ENCODE measurements around the gene MTX2. TPM values are rescaled to one million over a fixed set of nuclear protein-coding genes. Genes with fewer than 3 reads are reported as not detected.

MTX2 gene
- total RNA-seq, 1 donor from 2014 or later = 8.5 TPM

GRCh38 chr2:176325732-176326131 is 56.5 kb downstream of the MTX2 start:
- Histone ChIP-seq H3K27ac (no peak overlapping the region), H3K36me3 (peaks cover 0 to 5% of the 10 kb centered on the region in 2 donors)

GRCh38 chr2:176328149-176328548 is 58.9 kb downstream of the MTX2 start:
- DNase-seq (ENCODE audit: low spot score in 2 of 2) = no peak
- no peak overlapping the region for H3K27ac ChIP-seq
- H3K4me3 ChIP-seq = no peak overlapping the region
- no peaks in the 10 kb centered on the region for H3K27me3 ChIP-seq
- H3K36me3 ChIP-seq = peaks cover 0 to 5% of the 10 kb centered on the region in 2 donors
- no peaks in the 10 kb centered on the region for H3K9me3 ChIP-seq
- no peak for TF ChIP-seq CTCF (IDR thresholded peaks at IDR 0.05)
- peaks cover 0 to 4% of the 10 kb centered on the region in 2 donors for H3K4me1 ChIP-seq
- intact Hi-C loops (cut with DNase I) = no loop called here

More at GRCh38 chr2:176325732-176326131, 56.5 kb downstream of the MTX2 start:
- no peaks in the 10 kb centered on the region for H3K27me3 ChIP-seq
- no peak overlapping the region for H3K4me3 ChIP-seq
- H3K4me1 ChIP-seq = no peaks in the 10 kb centered on the region
- TF ChIP-seq CTCF (IDR thresholded peaks at IDR 0.05) = no peak
- no peak for DNase-seq (ENCODE audit: low spot score in 2 of 2)
- intact Hi-C loops (cut with DNase I) = no loop called here
- no peaks in the 10 kb centered on the region for H3K9me3 ChIP-seq

GRCh38 chr2:176330612-176331011 is 61.4 kb downstream of the MTX2 start:
- H3K9me3 ChIP-seq = no peaks in the 10 kb centered on the region
- TF ChIP-seq CTCF (IDR thresholded peaks at IDR 0.05) = no peak
- H3K27me3 ChIP-seq = no peaks in the 10 kb centered on the region
- no peak overlapping the region for H3K27ac ChIP-seq
- peaks cover 0 to 5% of the 10 kb centered on the region in 2 donors for H3K36me3 ChIP-seq
- no peak for DNase-seq (ENCODE audit: low spot score in 2 of 2)
- intact Hi-C loops (cut with DNase I) = no loop called here
- no peak overlapping the region for H3K4me3 ChIP-seq
- H3K4me1 ChIP-seq = peaks cover 0 to 4% of the 10 kb centered on the region in 2 donors

- intact Hi-C loops (cut with DNase I) = no loop called here
- no peaks in the 10 kb centered on the region for H3K9me3 ChIP-seq
These were observed 62.4 kb downstream of the MTX2 start for GRCh38 chr2:176331646-176332045.

GRCh38 chr2:176334729-176335128 is 65.5 kb downstream of the MTX2 start:
- intact Hi-C loops (cut with DNase I) = no loop called here
- no peak for TF ChIP-seq CTCF (IDR thresholded peaks at IDR 0.05)

More at GRCh38 chr2:176331646-176332045, 62.4 kb downstream of the MTX2 start:
- no peak for DNase-seq (ENCODE audit: low spot score in 2 of 2)
- H3K4me3 ChIP-seq = no peak overlapping the region
- no peak for TF ChIP-seq CTCF (IDR thresholded peaks at IDR 0.05)
- no peaks in the 10 kb centered on the region for H3K27me3 ChIP-seq
- no peak overlapping the region for H3K27ac ChIP-seq
- H3K4me1 ChIP-seq = peaks cover 0 to 4% of the 10 kb centered on the region in 2 donors
- H3K36me3 ChIP-seq = peaks cover 0 to 5% of the 10 kb centered on the region in 2 donors

GRCh38 chr2:176338395-176338794 is 69.2 kb downstream of the MTX2 start:
- Histone ChIP-seq H3K36me3 (peaks cover 0 to 6% of the 10 kb centered on the region in 2 donors), H3K27ac (no peak overlapping the region), H3K4me1 (no peaks in the 10 kb centered on the region), H3K9me3 (no peaks in the 10 kb centered on the region), H3K27me3 (no peaks in the 10 kb centered on the region), H3K4me3 (no peak overlapping the region)
- intact Hi-C loops (cut with DNase I) = no loop called here
- TF ChIP-seq CTCF (IDR thresholded peaks at IDR 0.05) = no peak
- no peak for DNase-seq (ENCODE audit: low spot score in 2 of 2)

More at GRCh38 chr2:176334729-176335128, 65.5 kb downstream of the MTX2 start:
- H3K27ac ChIP-seq = no peak overlapping the region
- no peaks in the 10 kb centered on the region for H3K9me3 ChIP-seq
- DNase-seq (ENCODE audit: low spot score in 2 of 2) = no peak
- peaks cover 0 to 9% of the 10 kb centered on the region in 2 donors for H3K36me3 ChIP-seq
- H3K4me3 ChIP-seq = no peak overlapping the region
- no peaks in the 10 kb centered on the region for H3K27me3 ChIP-seq
- peaks cover 0 to 4% of the 10 kb centered on the region in 2 donors for H3K4me1 ChIP-seq
